CD4-positive, CD25-positive, alpha-beta regulatory T cell (primary cell): ENCODE data around the gene FAM89A. TPM values are rescaled to one million over a fixed set of nuclear protein-coding genes. Genes with fewer than 3 reads are reported as not detected.

Experiments used
- ATAC-seq, 2 donors: fragments of 150-1000 bp; cut with Tn5 transposase; one replicate each; pipeline ENCODE4 v1.10.0; 2021; ENCODE audit warnings: low read depth in 2 of 2, moderate number of reproducible peaks in 2 of 2, moderate library complexity in 1 of 2
- DNase-seq, 3 donors: peaks; one replicate each; pipeline versions ENCODE4 v3.0.0 to v3.0.0-alpha.2; 2012 to 2022; ENCODE audit warnings: mixed read lengths in 1 of 3
- H3K27ac ChIP-seq: one replicate; pipeline ENCODE4 v1.7.0; 2013; ENCODE audit warnings: mild to moderate bottlenecking, low read length; ENCODE audit not compliant: insufficient read depth, poor library complexity, severe bottlenecking
- H3K27me3 ChIP-seq: one replicate; pipeline ENCODE4 v1.7.0; 2013; ENCODE audit warnings: low read length; ENCODE audit not compliant: control insufficient read depth, insufficient read depth
- H3K36me3 ChIP-seq: one replicate; pipeline ENCODE4 v1.7.0; 2013; ENCODE audit warnings: mild to moderate bottlenecking, low read length, moderate library complexity; ENCODE audit not compliant: control insufficient read depth, insufficient read depth
- H3K4me1 ChIP-seq: 2 replicates; pipeline ENCODE4 v1.7.0; 2013; ENCODE audit warnings: mild to moderate bottlenecking, low read length; ENCODE audit not compliant: insufficient read depth, control insufficient read depth, poor library complexity, severe bottlenecking
- H3K4me3 ChIP-seq: one replicate; pipeline ENCODE4 v1.7.0; 2013; ENCODE audit warnings: low read depth, mild to moderate bottlenecking, low read length, moderate library complexity
- H3K9me3 ChIP-seq, 2 experiments: 1 replicate in 1 of 2; 2 replicates in 1 of 2; pipeline ENCODE4 v1.7.0; 2013; ENCODE audit warnings: low read length in 2 of 2, mild to moderate bottlenecking in 1 of 2, moderate library complexity in 1 of 2; ENCODE audit not compliant: control insufficient read depth in 2 of 2
- H3K27ac Mint-ChIP-seq, 3 donors: one replicate each; pipeline ENCODE4 v1.8.0; 2020 to 2022; ENCODE audit warnings: mild to moderate bottlenecking in 3 of 3, mixed read lengths in 3 of 3, moderate library complexity in 2 of 3
- H3K27me3 Mint-ChIP-seq: one replicate; pipeline ENCODE4 v1.8.0; 2022; ENCODE audit warnings: mild to moderate bottlenecking, mixed read lengths
- H3K36me3 Mint-ChIP-seq: one replicate; pipeline ENCODE4 v1.8.0; 2020; ENCODE audit warnings: mixed read lengths
- H3K4me1 Mint-ChIP-seq, 4 donors: one replicate each; pipeline ENCODE4 v1.8.0; 2020 to 2022; ENCODE audit warnings: mixed read lengths in 4 of 4, mild to moderate bottlenecking in 1 of 4
- H3K4me3 Mint-ChIP-seq, 4 donors: one replicate each; pipeline ENCODE4 v1.8.0; 2020 to 2022; ENCODE audit warnings: mild to moderate bottlenecking in 4 of 4, mixed read lengths in 4 of 4, moderate library complexity in 3 of 4
- H3K9me3 Mint-ChIP-seq, 7 donors: one replicate each; pipeline ENCODE4 v1.8.0; 2020 to 2022; ENCODE audit warnings: mixed read lengths in 7 of 7, mild to moderate bottlenecking in 3 of 7, moderate library complexity in 2 of 7
- polyA plus RNA-seq, 4 donors: library from polyadenylated mRNA; unstranded; fragments of 300-500 nt; fragmentation: Illumina TruSeq; gene quantifications; one replicate each; pipeline ENCODE4 v1.2.3, GENCODE V29; 2021
- total RNA-seq: library from RNA; stranded (reverse); gene quantifications from one replicate; pipeline ENCODE4 v1.2.3, GENCODE V29; 2022

Gene FAM89A
- total and polyA plus RNA-seq, 5 donors from 2014 or later: 1.1 to 7.9 (median 5.1) TPM

GRCh38 chr1:231073331-231073730 lies 33.3 kb upstream of the FAM89A start:
- H3K27ac ChIP-seq: no peak overlapping the region
- H3K9me3 ChIP-seq: no peaks in the 10 kb centered on the region
- Mint-ChIP-seq H3K4me3 (no peak overlapping the region), H3K9me3 (no peaks in the 10 kb centered on the region), H3K36me3 (no peaks in the 10 kb centered on the region), H3K4me1 (no peaks in the 10 kb centered on the region), H3K27me3 (peaks cover 6% of the 10 kb centered on the region), H3K27ac (no peak overlapping the region)
- peaks cover 2% of the 10 kb centered on the region for H3K27me3 ChIP-seq
- ATAC-seq: no peak
- H3K4me3 ChIP-seq: no peak overlapping the region
- DNase-seq: no peak
- H3K36me3 ChIP-seq: no peaks in the 10 kb centered on the region
- no peaks in the 10 kb centered on the region for H3K4me1 ChIP-seq

- H3K27ac Mint-ChIP-seq: no peak overlapping the region
- DNase-seq: no peak
- no peaks in the 10 kb centered on the region for H3K27me3 Mint-ChIP-seq
- H3K4me3 Mint-ChIP-seq: no peak overlapping the region
- Histone ChIP-seq H3K4me1 (no peaks in the 10 kb centered on the region), H3K36me3 (no peaks in the 10 kb centered on the region), H3K27me3 (peaks cover 2% of the 10 kb centered on the region), H3K27ac (no peak overlapping the region), H3K9me3 (no peaks in the 10 kb centered on the region), H3K4me3 (no peak overlapping the region)
- ATAC-seq: no peak
- no peaks in the 10 kb centered on the region for H3K4me1 Mint-ChIP-seq
- no peaks in the 10 kb centered on the region for H3K9me3 Mint-ChIP-seq
- H3K36me3 Mint-ChIP-seq: no peaks in the 10 kb centered on the region
These were observed 32.5 kb upstream of the FAM89A start for GRCh38 chr1:231072502-231073094.

- DNase-seq (no peak), ATAC-seq (no peak)
- Histone ChIP-seq H3K27me3 (peaks cover 2% of the 10 kb centered on the region), H3K27ac (no peak overlapping the region), H3K4me1 (no peaks in the 10 kb centered on the region), H3K9me3 (no peaks in the 10 kb centered on the region), H3K4me3 (no peak overlapping the region), H3K36me3 (no peaks in the 10 kb centered on the region)
- Mint-ChIP-seq H3K4me3 (no peak overlapping the region), H3K9me3 (no peaks in the 10 kb centered on the region), H3K27me3 (no peaks in the 10 kb centered on the region), H3K4me1 (no peaks in the 10 kb centered on the region), H3K27ac (no peak overlapping the region), H3K36me3 (no peaks in the 10 kb centered on the region)
These were observed 32.0 kb upstream of the FAM89A start for GRCh38 chr1:231072041-231072440.

- no peak overlapping the region for H3K4me3 ChIP-seq
- no peak overlapping the region for H3K4me3 Mint-ChIP-seq
- H3K27me3 Mint-ChIP-seq: no peaks in the 10 kb centered on the region
- H3K9me3 Mint-ChIP-seq: peaks cover 0 to 1% (median 0%) of the 10 kb centered on the region in 7 donors
- no peaks in the 10 kb centered on the region for H3K36me3 Mint-ChIP-seq
- ATAC-seq: no peak
- H3K4me1 ChIP-seq: no peaks in the 10 kb centered on the region
- H3K36me3 ChIP-seq: no peaks in the 10 kb centered on the region
- peaks cover 2% of the 10 kb centered on the region for H3K27me3 ChIP-seq
- H3K27ac Mint-ChIP-seq: no peak overlapping the region
- H3K9me3 ChIP-seq: no peaks in the 10 kb centered on the region
- H3K4me1 Mint-ChIP-seq: no peaks in the 10 kb centered on the region
- DNase-seq: no peak
- H3K27ac ChIP-seq: no peak overlapping the region
These were observed 30.8 kb upstream of the FAM89A start for GRCh38 chr1:231070758-231071444.

- Histone ChIP-seq H3K4me3 (no peak overlapping the region), H3K4me1 (no peaks in the 10 kb centered on the region), H3K9me3 (no peaks in the 10 kb centered on the region), H3K36me3 (no peaks in the 10 kb centered on the region), H3K27ac (no peak overlapping the region), H3K27me3 (peaks cover 2% of the 10 kb centered on the region)
- Mint-ChIP-seq H3K9me3 (peaks cover 0 to 1% (median 0%) of the 10 kb centered on the region in 7 donors), H3K27me3 (peaks cover 5% of the 10 kb centered on the region), H3K27ac (no peak overlapping the region), H3K4me3 (no peak overlapping the region), H3K36me3 (no peaks in the 10 kb centered on the region), H3K4me1 (no peaks in the 10 kb centered on the region)
- ATAC-seq (no peak), DNase-seq (no peak)
These were observed 29.3 kb upstream of the FAM89A start for GRCh38 chr1:231069333-231069732.

GRCh38 chr1:231068762-231069161 lies 28.7 kb upstream of the FAM89A start:
- H3K4me3 Mint-ChIP-seq: no peak overlapping the region
- Histone ChIP-seq H3K27me3 (peaks cover 2% of the 10 kb centered on the region), H3K9me3 (no peaks in the 10 kb centered on the region), H3K4me1 (no peaks in the 10 kb centered on the region), H3K27ac (no peak overlapping the region), H3K36me3 (no peaks in the 10 kb centered on the region), H3K4me3 (no peak overlapping the region)
- no peak for ATAC-seq
- H3K27ac Mint-ChIP-seq: no peak overlapping the region
- H3K9me3 Mint-ChIP-seq: peaks cover 0 to 1% (median 0%) of the 10 kb centered on the region in 7 donors
- no peaks in the 10 kb centered on the region for H3K4me1 Mint-ChIP-seq
- peaks cover 7% of the 10 kb centered on the region for H3K27me3 Mint-ChIP-seq
- DNase-seq: no peak
- H3K36me3 Mint-ChIP-seq: no peaks in the 10 kb centered on the region

GRCh38 chr1:231065510-231066241 lies 25.6 kb upstream of the FAM89A start:
- Mint-ChIP-seq H3K36me3 (no peaks in the 10 kb centered on the region), H3K4me3 (no peak overlapping the region), H3K4me1 (no peaks in the 10 kb centered on the region), H3K27ac (no peak overlapping the region), H3K9me3 (peaks cover 0 to 1% (median 0%) of the 10 kb centered on the region in 7 donors), H3K27me3 (peaks cover 16% of the 10 kb centered on the region)
- no peak overlapping the region for H3K4me3 ChIP-seq
- H3K27ac ChIP-seq: no peak overlapping the region
- no peaks in the 10 kb centered on the region for H3K9me3 ChIP-seq
- no peaks in the 10 kb centered on the region for H3K4me1 ChIP-seq
- DNase-seq (no peak), ATAC-seq (no peak)
- H3K36me3 ChIP-seq: no peaks in the 10 kb centered on the region
- peaks cover 2% of the 10 kb centered on the region for H3K27me3 ChIP-seq
